Calu3 (cell line): ENCODE measurements around the gene PRKCA. TPM values are rescaled to one million over a fixed set of nuclear protein-coding genes. Genes with fewer than 3 reads are reported as not detected.

ENCODE experiments used
- BruUV-seq: library from RNA; stranded (reverse); fragments of 400-500 nt; replicated peaks from 2 replicates; lab custom pipeline; 2021; lab: Mats Ljungman, UMichigan
- CTCF ChIA-PET: fragments of 300-600 bp; sonication (Branson Sonifier 250); formaldehyde crosslinking; loops from one replicate; lab custom pipeline; 2022; ENCODE audit warnings: antibody characterized with exemption; lab: Charles Lee
- DNase-seq: peaks from one replicate; pipeline ENCODE4 v3.0.0; 2022
- H3K27ac Mint-ChIP-seq: one replicate; pipeline ENCODE4 v1.8.0; 2022; ENCODE audit warnings: mixed read lengths; ENCODE audit not compliant: unreplicated experiment
- H3K27me3 Mint-ChIP-seq: one replicate; pipeline ENCODE4 v1.8.0; 2022; ENCODE audit warnings: mixed read lengths; ENCODE audit not compliant: unreplicated experiment
- H3K36me3 Mint-ChIP-seq: one replicate; pipeline ENCODE4 v1.8.0; 2022; ENCODE audit warnings: mild to moderate bottlenecking, moderate library complexity, mixed read lengths; ENCODE audit not compliant: insufficient read depth, unreplicated experiment
- H3K4me1 Mint-ChIP-seq: one replicate; pipeline ENCODE4 v1.8.0; 2022; ENCODE audit warnings: mild to moderate bottlenecking, low read depth, mixed read lengths; ENCODE audit not compliant: unreplicated experiment
- H3K4me3 Mint-ChIP-seq: one replicate; pipeline ENCODE4 v1.8.0; 2022; ENCODE audit warnings: mild to moderate bottlenecking, low read depth, moderate library complexity, mixed read lengths; ENCODE audit not compliant: unreplicated experiment
- H3K9me3 Mint-ChIP-seq: one replicate; pipeline ENCODE4 v1.8.0; 2022; ENCODE audit warnings: low read depth, mixed read lengths; ENCODE audit not compliant: unreplicated experiment
- CTCF ChIP-seq: fragments of 200-600 bp; IDR thresholded peaks from one replicate; pipeline ENCODE4 v1.8.0; 2022; ENCODE audit warnings: antibody characterized with exemption; ENCODE audit not compliant: unreplicated experiment
- intact Hi-C: fragments of 100-400 bp; cut with micrococcal nuclease; formaldehyde crosslinking; loops from one replicate; pipeline ENCODE4 v1.10.0; 2022; ENCODE audit not compliant: unreplicated experiment
- total RNA-seq: library from RNA; stranded (reverse); gene quantifications from 2 replicates; pipeline ENCODE4 v1.2.3, GENCODE V29; 2022

The PRKCA gene
- total RNA-seq, 1 experiment from 2014 or later, result 126 TPM

GRCh38 chr17:66837226-66837625 lies 534.8 kb downstream of the PRKCA start:
- Mint-ChIP-seq H3K27ac (no peak overlapping the region), H3K27me3 (peaks cover 100% of the 10 kb centered on the region), H3K4me3 (no peak overlapping the region), H3K9me3 (no peaks in the 10 kb centered on the region), H3K4me1 (no peaks in the 10 kb centered on the region), H3K36me3 (no peaks in the 10 kb centered on the region)
- CTCF ChIA-PET, result no interaction called here
- no peak for TF ChIP-seq CTCF
- intact Hi-C loops, result no loop called here
- BruUV-seq, result no TSS peak
- DNase-seq, result no peak

GRCh38 chr17:66837885-66838665 lies 535.7 kb downstream of the PRKCA start:
- intact Hi-C loops, result no loop called here
- Mint-ChIP-seq H3K9me3 (no peaks in the 10 kb centered on the region), H3K27me3 (peaks cover 100% of the 10 kb centered on the region), H3K27ac (no peak overlapping the region), H3K4me1 (no peaks in the 10 kb centered on the region), H3K36me3 (no peaks in the 10 kb centered on the region), H3K4me3 (no peak overlapping the region)
- TF ChIP-seq CTCF, result no peak
- DNase-seq, result no peak
- CTCF ChIA-PET, result no interaction called here
- no TSS peak for BruUV-seq

- H3K27me3 Mint-ChIP-seq, result peaks cover 100% of the 10 kb centered on the region
- H3K27ac Mint-ChIP-seq, result no peak overlapping the region
- CTCF ChIA-PET, result interaction anchor here (0.6 kb wide), 1 partner anchor 135 kb away, joined by 4 read pairs; no protein-coding TSS in a partner anchor
- H3K9me3 Mint-ChIP-seq, result no peaks in the 10 kb centered on the region
- intact Hi-C loops, result no loop called here
- no peaks in the 10 kb centered on the region for H3K4me1 Mint-ChIP-seq
- no peak for DNase-seq
- no peak overlapping the region for H3K4me3 Mint-ChIP-seq
- H3K36me3 Mint-ChIP-seq, result no peaks in the 10 kb centered on the region
- no TSS peak for BruUV-seq
- no peak for TF ChIP-seq CTCF
These were observed 537.2 kb downstream of the PRKCA start for GRCh38 chr17:66839616-66840015.

GRCh38 chr17:66840061-66840460 lies 537.6 kb downstream of the PRKCA start:
- DNase-seq, result no peak
- no peak for TF ChIP-seq CTCF
- BruUV-seq, result no TSS peak
- intact Hi-C loops, result no loop called here
- Mint-ChIP-seq H3K4me1 (no peaks in the 10 kb centered on the region), H3K4me3 (no peak overlapping the region), H3K27me3 (peaks cover 100% of the 10 kb centered on the region), H3K36me3 (no peaks in the 10 kb centered on the region), H3K9me3 (no peaks in the 10 kb centered on the region), H3K27ac (no peak overlapping the region)
- CTCF ChIA-PET, result no interaction called here
